Fibroblast of upper back skin (primary cell): ENCODE results near the gene INPP4A.

Source experiments
- DNase-seq: peaks from one replicate; pipeline ENCODE4 v3.0.0-alpha.2; 2013

Gene INPP4A

GRCh38 chr2:98604547-98604946 lies 159.9 kb downstream of the INPP4A start:
- DNase-seq = no peak

GRCh38 chr2:98605076-98605475 lies 160.4 kb downstream of the INPP4A start:
- DNase-seq = no peak

DNA sequence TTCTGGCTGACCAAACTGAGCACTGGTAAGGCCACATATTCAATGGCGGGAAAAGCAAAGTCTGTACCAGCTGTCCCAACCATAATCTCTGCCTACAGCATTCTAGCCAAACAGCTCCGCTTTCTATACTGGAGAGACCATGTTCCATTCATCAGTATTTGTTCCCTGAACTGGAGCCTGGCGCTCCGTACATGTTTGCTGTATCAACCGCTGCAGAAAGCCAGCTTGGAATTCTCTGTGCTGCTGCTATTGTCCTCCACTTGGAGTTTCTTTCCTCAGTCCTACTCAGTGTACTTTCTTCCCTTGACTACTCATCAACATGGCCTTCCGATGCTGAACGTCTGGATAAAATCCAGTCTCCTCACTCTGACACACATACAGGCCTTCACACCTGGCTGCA lies 161.8 kb downstream of the INPP4A start:
- DNase-seq = no peak

DNA sequence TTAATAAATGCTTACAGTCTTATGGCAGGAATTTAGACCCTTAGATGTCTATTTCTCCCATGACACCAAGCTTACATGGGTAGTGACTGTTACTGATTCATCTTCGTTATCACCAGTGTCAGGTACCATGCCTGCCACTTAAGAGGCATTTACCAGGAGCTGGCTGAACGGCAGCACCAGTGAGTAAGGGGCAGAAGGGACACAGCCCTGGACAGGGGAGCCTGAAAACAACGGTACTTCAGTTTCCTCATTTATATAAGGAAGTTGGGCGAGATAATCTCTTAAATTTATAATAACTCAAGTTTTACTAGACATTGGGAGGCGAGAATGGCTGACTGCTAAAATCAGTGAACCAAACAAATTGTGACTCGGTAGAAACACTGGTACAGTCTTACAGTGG lies 162.4 kb downstream of the INPP4A start:
- no peak for DNase-seq

DNA sequence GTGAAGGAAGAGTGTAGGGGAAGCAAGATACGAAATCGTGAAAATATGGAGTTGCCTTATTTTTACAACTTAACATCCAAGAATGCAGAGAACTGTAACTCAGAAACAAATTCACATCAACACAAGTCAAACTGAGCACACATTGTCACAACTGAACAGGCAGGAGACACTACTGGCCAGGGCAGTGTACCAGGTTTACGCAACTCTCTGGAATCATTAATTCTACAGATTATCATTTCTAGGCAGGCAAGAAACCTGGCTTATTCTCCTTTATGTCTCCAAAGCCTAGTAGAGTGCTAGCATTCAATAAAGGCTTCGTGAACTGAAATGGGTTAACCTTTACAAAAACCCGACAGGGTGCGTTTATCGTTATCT lies 163.1 kb downstream of the INPP4A start:
- DNase-seq = no peak

- peak; percentile 87 for DNase-seq
These were observed 163.7 kb downstream of the INPP4A start, which contains the start of the genes COA5 and UNC50 for GRCh38 chr2:98608116-98608961. TSS of gene COA5 (minus strand) at chr2:98608512. CDS start at chr2:98608405, 107 bp downstream. TSS of gene UNC50 (plus strand) at chr2:98608589. CDS start at chr2:98609760, 1,171 bp downstream.

- DNase-seq = peak; percentile 20
These were observed 164.4 kb downstream of the INPP4A start for GRCh38 chr2:98608962-98609604.

- DNase-seq = no peak
These were observed 169.5 kb downstream of the INPP4A start for GRCh38 chr2:98614024-98614739.

- no peak for DNase-seq
These were observed 170.8 kb downstream of the INPP4A start for GRCh38 chr2:98615481-98615880.

GRCh38 chr2:98617149-98617548 lies 172.5 kb downstream of the INPP4A start:
- DNase-seq = no peak

GRCh38 chr2:98623657-98624056 lies 179.0 kb downstream of the INPP4A start:
- peak; percentile 27 for DNase-seq

- DNase-seq = no peak
These were observed 187.7 kb downstream of the INPP4A start for GRCh38 chr2:98632351-98632750.

GRCh38 chr2:98634406-98635092 lies 189.9 kb downstream of the INPP4A start:
- no peak for DNase-seq

DNA sequence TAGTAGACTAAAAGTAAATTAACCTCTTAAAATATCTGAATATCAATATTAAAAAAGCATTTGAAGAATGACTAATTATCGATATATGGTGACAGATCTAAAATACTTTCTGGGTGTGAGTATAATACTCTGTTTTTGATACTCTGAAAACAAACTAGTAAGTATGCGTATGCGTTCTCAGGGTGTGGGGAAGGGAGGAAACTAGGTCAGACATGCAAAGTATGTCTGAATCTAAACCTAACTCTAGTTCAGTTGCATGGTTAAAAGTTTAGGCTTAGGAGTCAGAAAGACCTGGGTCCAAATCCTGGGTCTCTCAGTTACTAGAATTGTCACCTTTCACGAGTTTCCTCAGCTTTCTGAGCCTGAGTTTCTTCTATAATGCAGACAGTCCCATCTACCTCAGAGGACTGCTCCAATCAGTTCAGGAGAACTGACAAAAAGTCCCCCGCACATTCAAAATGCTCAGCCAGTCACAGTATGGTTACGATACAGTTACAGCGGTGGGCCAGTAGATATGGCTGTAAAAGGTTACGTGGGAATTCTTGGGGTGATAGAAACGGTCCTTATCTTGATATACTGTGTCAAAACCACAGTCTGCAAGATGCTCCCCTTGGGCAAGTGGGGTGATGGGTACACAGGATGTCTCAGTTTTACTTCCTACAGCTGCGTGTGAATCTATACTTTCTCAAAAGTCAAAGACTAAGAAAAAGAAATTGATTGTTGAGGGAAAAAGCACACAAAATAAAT lies 192.9 kb downstream of the INPP4A start:
- DNase-seq = no peak

DNA sequence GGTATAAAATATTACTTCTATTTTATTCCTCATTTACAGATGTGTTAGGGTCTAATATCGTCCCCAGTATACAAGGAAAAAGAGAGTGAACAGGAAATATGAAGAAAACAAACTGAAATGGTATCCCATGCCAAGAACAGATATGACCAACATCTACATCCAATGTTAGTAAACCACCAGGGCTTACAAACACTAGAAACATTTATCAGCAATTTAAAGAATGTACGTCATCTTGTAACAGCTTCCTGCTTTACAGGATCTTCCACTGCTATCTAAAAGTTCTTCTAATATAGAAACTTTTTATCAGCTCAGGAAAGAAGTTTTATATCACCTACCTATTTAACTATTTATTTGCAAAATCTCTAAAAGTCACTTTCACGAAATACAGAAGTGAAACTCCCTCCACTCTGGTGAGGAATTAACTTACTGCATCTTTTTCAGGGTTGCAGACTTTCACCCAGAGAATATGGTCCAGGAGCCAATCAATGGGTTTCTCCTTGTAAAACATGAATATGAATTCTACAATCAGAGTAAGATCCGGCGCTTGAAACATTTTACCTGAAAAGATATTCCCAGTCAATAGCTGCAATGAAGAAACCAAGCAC lies 198.9 kb downstream of the INPP4A start:
- peak; percentile 8 for DNase-seq
